GM23338 (cell line): ENCODE data around the gene USP30. TPM values are rescaled to one million over a fixed set of nuclear protein-coding genes. Genes with fewer than 3 reads are reported as not detected.

Experiments
- ATAC-seq: fragments of 200-7000 bp; cut with Tn5 transposase; 3 replicates; pipeline ENCODE4 v1.9.1; 2020
- DNase-seq: peaks from one replicate; pipeline ENCODE4 v3.0.0-alpha.2; 2015; ENCODE audit warnings: low spot score
- H2AFZ ChIP-seq: fragments of 200-600 bp; sonication (generic); 2 replicates; pipeline ENCODE4 v1.8.0; 2016; ENCODE audit warnings: antibody characterized with exemption, mild to moderate bottlenecking, moderate library complexity
- H3F3A ChIP-seq: fragments of 200-600 bp; sonication (generic); replicated peaks from 2 replicates; pipeline ENCODE4 v1.8.0; 2017; ENCODE audit warnings: antibody characterized with exemption, mixed run types, low read depth
- H3K27ac ChIP-seq: fragments of 200-600 bp; sonication (generic); 2 replicates; pipeline ENCODE4 v1.6.1; 2016; ENCODE audit warnings: low read depth
- H3K27me3 ChIP-seq: fragments of 200-600 bp; sonication (generic); 2 replicates; pipeline ENCODE4 v1.8.0; 2016; ENCODE audit warnings: mild to moderate bottlenecking, mixed run types, moderate library complexity; ENCODE audit not compliant: insufficient read depth
- H3K36me3 ChIP-seq: fragments of 200-600 bp; sonication (generic); 2 replicates; pipeline ENCODE4 v1.8.0; 2016; ENCODE audit warnings: mild to moderate bottlenecking; ENCODE audit not compliant: insufficient read depth
- H3K4me1 ChIP-seq: fragments of 200-600 bp; sonication (generic); 2 replicates; pipeline ENCODE4 v1.8.0; 2016; ENCODE audit warnings: mild to moderate bottlenecking, moderate library complexity; ENCODE audit not compliant: insufficient read depth
- H3K4me2 ChIP-seq: fragments of 200-600 bp; sonication (generic); 2 replicates; pipeline ENCODE4 v1.7.1; 2017; ENCODE audit warnings: mixed run types
- H3K4me3 ChIP-seq: fragments of 200-600 bp; sonication (generic); 2 replicates; pipeline ENCODE4 v1.6.1; 2016; ENCODE audit warnings: mixed run types
- H3K79me2 ChIP-seq: fragments of 200-600 bp; sonication (generic); replicated peaks from 2 replicates; pipeline ENCODE4 v1.8.0; 2017; ENCODE audit warnings: mild to moderate bottlenecking; ENCODE audit not compliant: insufficient read depth
- H3K9me2 ChIP-seq: fragments of 200-600 bp; sonication (generic); 2 replicates; pipeline ENCODE4 v1.8.0; 2017; ENCODE audit not compliant: insufficient read depth
- H4K20me1 ChIP-seq: fragments of 200-600 bp; sonication (generic); replicated peaks from 2 replicates; pipeline ENCODE4 v1.8.0; 2017; ENCODE audit warnings: mild to moderate bottlenecking; ENCODE audit not compliant: insufficient read depth
- H3K27ac Mint-ChIP-seq: 2 replicates; pipeline ENCODE4 v1.8.0; 2020; ENCODE audit warnings: inconsistent platforms, mild to moderate bottlenecking, moderate library complexity, mixed read lengths
- H3K27me3 Mint-ChIP-seq: 3 replicates; pipeline ENCODE4 v1.8.0; 2022; ENCODE audit warnings: low read depth, mild to moderate bottlenecking, moderate library complexity, mixed read lengths, inconsistent platforms; ENCODE audit not compliant: insufficient read depth, poor library complexity
- H3K36me3 Mint-ChIP-seq: 3 replicates; pipeline ENCODE4 v1.8.0; 2021; ENCODE audit warnings: low read depth, mild to moderate bottlenecking, inconsistent platforms, moderate library complexity, mixed read lengths
- H3K4me1 Mint-ChIP-seq: 3 replicates; pipeline ENCODE4 v1.8.0; 2020; ENCODE audit warnings: mild to moderate bottlenecking, inconsistent platforms, mixed read lengths
- H3K4me3 Mint-ChIP-seq: 3 replicates; pipeline ENCODE4 v1.8.0; 2021; ENCODE audit warnings: moderate library complexity, mild to moderate bottlenecking, inconsistent platforms, mixed read lengths
- H3K9me3 Mint-ChIP-seq: 3 replicates; pipeline ENCODE4 v1.8.0; 2020; ENCODE audit warnings: moderate library complexity, mild to moderate bottlenecking, inconsistent platforms, mixed read lengths
- CREB1 ChIP-seq: fragments of 250-450 bp; sonication (Bioruptor Pico); IDR thresholded peaks from 2 replicates; pipeline ENCODE4 v1.5.0; 2020; ENCODE audit warnings: low read depth, mild to moderate bottlenecking, moderate library complexity
- EZH2 ChIP-seq: fragments of 200-600 bp; sonication (generic); IDR thresholded peaks from one replicate; pipeline ENCODE4 v1.8.0; 2017; ENCODE audit warnings: antibody characterized with exemption, mild to moderate bottlenecking, low read depth; ENCODE audit not compliant: unreplicated experiment
- EZH2phosphoT487 ChIP-seq: fragments of 200-600 bp; sonication (generic); IDR thresholded peaks from one replicate; pipeline ENCODE4 v1.8.1; 2018; ENCODE audit warnings: antibody characterized with exemption; ENCODE audit not compliant: unreplicated experiment
- JUNB ChIP-seq: IDR thresholded peaks from one replicate; pipeline ENCODE4 v1.6.1; 2016; ENCODE audit warnings: antibody characterized with exemption; ENCODE audit not compliant: unreplicated experiment
- NANOG ChIP-seq: IDR thresholded peaks from 2 replicates; pipeline ENCODE4 v1.6.1; 2016; ENCODE audit warnings: antibody characterized with exemption, borderline replicate concordance
- POLR2AphosphoS5 ChIP-seq: IDR thresholded peaks from 2 replicates; pipeline ENCODE4 v1.6.1; 2016; ENCODE audit warnings: antibody characterized with exemption, low read depth
- STAT1 ChIP-seq: IDR thresholded peaks from one replicate; pipeline ENCODE4 v1.6.1; 2016; ENCODE audit warnings: antibody characterized with exemption; ENCODE audit not compliant: unreplicated experiment
- ZNF114 ChIP-seq: fragments of 250-450 bp; sonication (Bioruptor Pico); IDR thresholded peaks from 2 replicates; pipeline ENCODE4 v1.5.0; 2020; ENCODE audit warnings: mild to moderate bottlenecking, moderate library complexity
- ZNF331 ChIP-seq: fragments of 250-450 bp; sonication (Bioruptor Pico); IDR thresholded peaks from 2 replicates; pipeline ENCODE4 v1.5.0; 2020; ENCODE audit warnings: low read depth, mild to moderate bottlenecking, moderate library complexity
- ZNF462 ChIP-seq: fragments of 250-450 bp; sonication (Bioruptor Pico); IDR thresholded peaks from 2 replicates; pipeline ENCODE4 v1.5.0; 2020; ENCODE audit warnings: mild to moderate bottlenecking, moderate library complexity
- polyA plus RNA-seq: library from polyadenylated mRNA; unstranded; fragments of >200 nt; fragmentation: Nextera tagmentation; extraction: Ambion mirVana; gene quantifications from 2 replicates; pipeline ENCODE4 v1.2.1, GENCODE V29; 2016
- total RNA-seq: library from RNA; depleted of rRNA; stranded (reverse); fragments of >200 nt; shearing (Covaris generic); gene quantifications from 2 replicates; pipeline ENCODE4 v1.2.3, GENCODE V29; 2014
- TF ChIP-seq, protein P1 (sequence below): IDR thresholded peaks from one replicate; pipeline ENCODE4 v1.6.1; 2018; ENCODE audit warnings: antibody characterized with exemption; ENCODE audit not compliant: unreplicated experiment
- TF ChIP-seq, protein P2 (sequence below): IDR thresholded peaks from 2 replicates; pipeline ENCODE4 v1.6.1; 2016; ENCODE audit warnings: antibody characterized with exemption
- TF ChIP-seq, protein P3 (sequence below), 2 experiments: fragments of 200-600 bp in 1 of 2; sonication (generic) in 1 of 2; conservative IDR thresholded peaks; 2 replicates each; pipeline versions ENCODE4 v1.5.1 to v1.6.1; 2016 to 2017; ENCODE audit warnings: antibody characterized with exemption in 2 of 2, low read depth in 2 of 2, mild to moderate bottlenecking in 2 of 2, moderate library complexity in 1 of 2

The USP30 gene
- total and polyA plus RNA-seq, 2 experiments from 2014 or later: 2.9 to 6.1 TPM

- H3K9me3 Mint-ChIP-seq: no peaks in the 10 kb centered on the region
- H3K79me2 ChIP-seq: no peaks in the 10 kb centered on the region
- no peak for DNase-seq
- H3K4me1 ChIP-seq: peaks cover 9% of the 10 kb centered on the region; the same call in 1 of the 2 replicates
- TF ChIP-seq CREB1 (CRISPR knock-in tag) (no peak), POLR2AphosphoS5 (no peak), JUNB (no peak), NANOG (no peak), STAT1 (no peak), EZH2 (no peak), ZNF331 (CRISPR knock-in tag) (no peak), ZNF462 (no peak), ZNF114 (CRISPR knock-in tag) (no peak), EZH2phosphoT487 (no peak)
- TF ChIP-seq, protein P1, sequence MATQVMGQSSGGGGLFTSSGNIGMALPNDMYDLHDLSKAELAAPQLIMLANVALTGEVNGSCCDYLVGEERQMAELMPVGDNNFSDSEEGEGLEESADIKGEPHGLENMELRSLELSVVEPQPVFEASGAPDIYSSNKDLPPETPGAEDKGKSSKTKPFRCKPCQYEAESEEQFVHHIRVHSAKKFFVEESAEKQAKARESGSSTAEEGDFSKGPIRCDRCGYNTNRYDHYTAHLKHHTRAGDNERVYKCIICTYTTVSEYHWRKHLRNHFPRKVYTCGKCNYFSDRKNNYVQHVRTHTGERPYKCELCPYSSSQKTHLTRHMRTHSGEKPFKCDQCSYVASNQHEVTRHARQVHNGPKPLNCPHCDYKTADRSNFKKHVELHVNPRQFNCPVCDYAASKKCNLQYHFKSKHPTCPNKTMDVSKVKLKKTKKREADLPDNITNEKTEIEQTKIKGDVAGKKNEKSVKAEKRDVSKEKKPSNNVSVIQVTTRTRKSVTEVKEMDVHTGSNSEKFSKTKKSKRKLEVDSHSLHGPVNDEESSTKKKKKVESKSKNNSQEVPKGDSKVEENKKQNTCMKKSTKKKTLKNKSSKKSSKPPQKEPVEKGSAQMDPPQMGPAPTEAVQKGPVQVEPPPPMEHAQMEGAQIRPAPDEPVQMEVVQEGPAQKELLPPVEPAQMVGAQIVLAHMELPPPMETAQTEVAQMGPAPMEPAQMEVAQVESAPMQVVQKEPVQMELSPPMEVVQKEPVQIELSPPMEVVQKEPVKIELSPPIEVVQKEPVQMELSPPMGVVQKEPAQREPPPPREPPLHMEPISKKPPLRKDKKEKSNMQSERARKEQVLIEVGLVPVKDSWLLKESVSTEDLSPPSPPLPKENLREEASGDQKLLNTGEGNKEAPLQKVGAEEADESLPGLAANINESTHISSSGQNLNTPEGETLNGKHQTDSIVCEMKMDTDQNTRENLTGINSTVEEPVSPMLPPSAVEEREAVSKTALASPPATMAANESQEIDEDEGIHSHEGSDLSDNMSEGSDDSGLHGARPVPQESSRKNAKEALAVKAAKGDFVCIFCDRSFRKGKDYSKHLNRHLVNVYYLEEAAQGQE: no peak
- TF ChIP-seq, protein P2, sequence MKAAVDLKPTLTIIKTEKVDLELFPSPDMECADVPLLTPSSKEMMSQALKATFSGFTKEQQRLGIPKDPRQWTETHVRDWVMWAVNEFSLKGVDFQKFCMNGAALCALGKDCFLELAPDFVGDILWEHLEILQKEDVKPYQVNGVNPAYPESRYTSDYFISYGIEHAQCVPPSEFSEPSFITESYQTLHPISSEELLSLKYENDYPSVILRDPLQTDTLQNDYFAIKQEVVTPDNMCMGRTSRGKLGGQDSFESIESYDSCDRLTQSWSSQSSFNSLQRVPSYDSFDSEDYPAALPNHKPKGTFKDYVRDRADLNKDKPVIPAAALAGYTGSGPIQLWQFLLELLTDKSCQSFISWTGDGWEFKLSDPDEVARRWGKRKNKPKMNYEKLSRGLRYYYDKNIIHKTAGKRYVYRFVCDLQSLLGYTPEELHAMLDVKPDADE: no peak
- TF ChIP-seq, protein P3, sequence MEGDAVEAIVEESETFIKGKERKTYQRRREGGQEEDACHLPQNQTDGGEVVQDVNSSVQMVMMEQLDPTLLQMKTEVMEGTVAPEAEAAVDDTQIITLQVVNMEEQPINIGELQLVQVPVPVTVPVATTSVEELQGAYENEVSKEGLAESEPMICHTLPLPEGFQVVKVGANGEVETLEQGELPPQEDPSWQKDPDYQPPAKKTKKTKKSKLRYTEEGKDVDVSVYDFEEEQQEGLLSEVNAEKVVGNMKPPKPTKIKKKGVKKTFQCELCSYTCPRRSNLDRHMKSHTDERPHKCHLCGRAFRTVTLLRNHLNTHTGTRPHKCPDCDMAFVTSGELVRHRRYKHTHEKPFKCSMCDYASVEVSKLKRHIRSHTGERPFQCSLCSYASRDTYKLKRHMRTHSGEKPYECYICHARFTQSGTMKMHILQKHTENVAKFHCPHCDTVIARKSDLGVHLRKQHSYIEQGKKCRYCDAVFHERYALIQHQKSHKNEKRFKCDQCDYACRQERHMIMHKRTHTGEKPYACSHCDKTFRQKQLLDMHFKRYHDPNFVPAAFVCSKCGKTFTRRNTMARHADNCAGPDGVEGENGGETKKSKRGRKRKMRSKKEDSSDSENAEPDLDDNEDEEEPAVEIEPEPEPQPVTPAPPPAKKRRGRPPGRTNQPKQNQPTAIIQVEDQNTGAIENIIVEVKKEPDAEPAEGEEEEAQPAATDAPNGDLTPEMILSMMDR (conservative IDR thresholded peaks at IDR 0.05; ENCODE audit: low read depth in 2 of 2): no peak
- H2AFZ ChIP-seq: no peak overlapping the region
- H3K27me3 ChIP-seq: no peaks in the 10 kb centered on the region
- H3K4me1 Mint-ChIP-seq: peaks cover 31% of the 10 kb centered on the region
- no peak overlapping the region for H3K27ac ChIP-seq
- no peak overlapping the region for H3K27ac Mint-ChIP-seq
- no peak overlapping the region for H3K4me3 Mint-ChIP-seq
- H3F3A ChIP-seq: peaks cover 14% of the 10 kb centered on the region
- ATAC-seq: no peak
- no peaks in the 10 kb centered on the region for H3K9me2 ChIP-seq
- H3K36me3 ChIP-seq: no peaks in the 10 kb centered on the region
- H3K4me3 ChIP-seq: no peak overlapping the region
- no peaks in the 10 kb centered on the region; the same call in 1 of the 2 replicates for H4K20me1 ChIP-seq
- no peak overlapping the region for H3K4me2 ChIP-seq
- peaks cover 13% of the 10 kb centered on the region; the same call in 2 of the 3 replicates for H3K36me3 Mint-ChIP-seq
- peaks cover 3% of the 10 kb centered on the region for H3K27me3 Mint-ChIP-seq
Observed at GRCh38 chr12:109114644-109115043, 62.3 kb downstream of the USP30 start.
